ENCODE measurements around the gene CANT1. TPM values are rescaled to one million over a fixed set of nuclear protein-coding genes. Genes with fewer than 3 reads are reported as not detected.
"Not testable (repeated sequence)": the region's sequence is repeated elsewhere in the genome, so short reads cannot be mapped to it uniquely, and the experiment has no call there.

CANT1 gene
- total RNA-seq, 1 donor from 2014 or later = 81.6 TPM

DNA sequence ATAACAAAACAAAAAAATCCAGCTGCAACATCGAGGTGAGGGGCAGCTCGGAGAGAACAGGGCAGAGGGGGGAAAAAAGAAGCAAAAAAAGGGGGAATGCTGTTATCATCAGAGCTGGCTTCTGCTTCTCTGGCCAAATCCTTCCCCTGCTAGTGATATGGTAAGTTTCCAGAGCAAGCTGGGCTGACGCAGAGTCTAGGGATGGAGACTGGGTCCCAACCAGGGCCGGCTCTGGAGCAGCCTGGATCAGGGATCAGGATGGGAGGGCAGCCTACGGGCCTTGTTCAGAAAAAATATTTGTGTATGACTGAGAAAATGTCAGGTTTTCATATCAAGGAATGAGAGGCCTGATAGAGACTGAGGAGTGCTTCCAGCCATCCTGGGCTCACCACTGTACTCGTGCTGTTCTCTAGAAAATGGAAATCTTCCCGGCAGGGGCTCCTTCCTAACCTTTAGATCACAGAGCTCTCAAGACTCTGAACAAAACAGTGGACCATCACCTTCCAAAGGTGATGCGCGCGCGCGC, 13.7 kb upstream of the CANT1 start:
- TF ChIP-seq, protein P1, sequence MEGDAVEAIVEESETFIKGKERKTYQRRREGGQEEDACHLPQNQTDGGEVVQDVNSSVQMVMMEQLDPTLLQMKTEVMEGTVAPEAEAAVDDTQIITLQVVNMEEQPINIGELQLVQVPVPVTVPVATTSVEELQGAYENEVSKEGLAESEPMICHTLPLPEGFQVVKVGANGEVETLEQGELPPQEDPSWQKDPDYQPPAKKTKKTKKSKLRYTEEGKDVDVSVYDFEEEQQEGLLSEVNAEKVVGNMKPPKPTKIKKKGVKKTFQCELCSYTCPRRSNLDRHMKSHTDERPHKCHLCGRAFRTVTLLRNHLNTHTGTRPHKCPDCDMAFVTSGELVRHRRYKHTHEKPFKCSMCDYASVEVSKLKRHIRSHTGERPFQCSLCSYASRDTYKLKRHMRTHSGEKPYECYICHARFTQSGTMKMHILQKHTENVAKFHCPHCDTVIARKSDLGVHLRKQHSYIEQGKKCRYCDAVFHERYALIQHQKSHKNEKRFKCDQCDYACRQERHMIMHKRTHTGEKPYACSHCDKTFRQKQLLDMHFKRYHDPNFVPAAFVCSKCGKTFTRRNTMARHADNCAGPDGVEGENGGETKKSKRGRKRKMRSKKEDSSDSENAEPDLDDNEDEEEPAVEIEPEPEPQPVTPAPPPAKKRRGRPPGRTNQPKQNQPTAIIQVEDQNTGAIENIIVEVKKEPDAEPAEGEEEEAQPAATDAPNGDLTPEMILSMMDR (IDR thresholded peaks at IDR 0.05; ENCODE audit: unreplicated experiment) = no peak
- H3K4me1 Mint-ChIP-seq (ENCODE audit: unreplicated experiment) = peaks cover 6% of the 10 kb centered on the region
- no peaks in the 10 kb centered on the region for H3K36me3 Mint-ChIP-seq (ENCODE audit: low read depth, unreplicated experiment)
- DNase-seq (ENCODE audit: low spot score) = no peak
- H3K27me3 Mint-ChIP-seq (ENCODE audit: unreplicated experiment) = peaks cover 21% of the 10 kb centered on the region
- no peak overlapping the region for H3K27ac Mint-ChIP-seq (ENCODE audit: unreplicated experiment)
- no peaks in the 10 kb centered on the region for H3K9me3 Mint-ChIP-seq (ENCODE audit: unreplicated experiment)
- H3K4me3 Mint-ChIP-seq (ENCODE audit: unreplicated experiment) = peak overlapping the region; percentile 8

DNA sequence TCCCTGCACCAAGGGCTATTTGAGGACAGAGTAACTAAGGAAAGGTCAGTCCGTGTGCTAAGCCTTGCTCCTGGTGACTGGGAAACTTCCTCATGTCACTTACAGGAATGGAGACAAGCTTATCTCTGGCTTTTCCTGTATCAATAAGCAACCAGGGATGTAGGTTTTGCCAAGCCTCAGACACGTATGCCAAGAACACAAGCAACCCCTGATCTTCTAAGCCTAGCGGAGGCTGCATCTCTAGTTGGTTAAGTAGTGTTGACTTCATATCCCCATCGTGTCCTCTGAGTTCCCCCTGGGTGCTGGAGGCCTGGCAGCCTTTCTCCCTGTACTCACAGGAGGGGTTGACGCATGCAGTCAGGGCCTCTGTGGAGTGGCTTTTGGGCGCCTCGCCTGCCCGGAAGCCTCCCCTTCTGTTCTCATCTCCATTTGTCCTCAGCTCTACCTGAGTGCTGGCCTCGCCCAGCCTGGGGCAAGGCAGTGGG, 13.0 kb upstream of the CANT1 start:
- peak overlapping the region; percentile 8 for H3K4me3 Mint-ChIP-seq (ENCODE audit: unreplicated experiment)

DNA sequence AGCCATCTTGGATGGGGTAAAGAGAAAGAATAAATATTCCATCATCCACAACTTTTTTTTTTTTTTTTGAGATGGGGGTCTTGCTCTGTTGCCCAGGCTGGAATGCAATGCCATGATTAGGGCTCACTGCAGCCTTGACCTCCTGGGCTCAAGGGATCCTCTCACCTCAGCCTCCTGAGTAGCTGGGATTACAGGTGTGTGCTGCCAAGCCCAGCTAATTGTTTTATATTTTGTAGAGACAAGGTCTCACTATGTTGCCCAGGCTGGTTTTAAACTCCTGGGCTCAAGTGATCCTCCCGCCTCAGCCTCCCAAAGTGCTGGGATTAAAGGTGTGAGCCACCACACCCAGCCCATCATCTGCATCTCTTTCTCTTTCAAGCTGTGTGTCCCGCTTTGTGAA, 12.4 kb upstream of the CANT1 start:
- H3K4me1 Mint-ChIP-seq (ENCODE audit: unreplicated experiment); H3K9me3 Mint-ChIP-seq (ENCODE audit: unreplicated experiment); H3K27ac Mint-ChIP-seq (ENCODE audit: unreplicated experiment); DNase-seq (ENCODE audit: low spot score); H3K4me3 Mint-ChIP-seq (ENCODE audit: unreplicated experiment); H3K36me3 Mint-ChIP-seq (ENCODE audit: low read depth, unreplicated experiment): not testable (repeated sequence)
- H3K27me3 Mint-ChIP-seq (ENCODE audit: unreplicated experiment) = peaks cover 21% of the 10 kb centered on the region

More for the DNA sequence above, 13.0 kb upstream of the CANT1 start:
- Mint-ChIP-seq H3K9me3 (ENCODE audit: unreplicated experiment) (no peaks in the 10 kb centered on the region), H3K27me3 (ENCODE audit: unreplicated experiment) (peaks cover 21% of the 10 kb centered on the region), H3K36me3 (ENCODE audit: low read depth, unreplicated experiment) (no peaks in the 10 kb centered on the region), H3K27ac (ENCODE audit: unreplicated experiment) (no peak overlapping the region), H3K4me1 (ENCODE audit: unreplicated experiment) (peaks cover 6% of the 10 kb centered on the region)
- TF ChIP-seq, protein P1 (IDR thresholded peaks at IDR 0.05; ENCODE audit: unreplicated experiment) = no peak
- no peak for DNase-seq (ENCODE audit: low spot score)

DNA sequence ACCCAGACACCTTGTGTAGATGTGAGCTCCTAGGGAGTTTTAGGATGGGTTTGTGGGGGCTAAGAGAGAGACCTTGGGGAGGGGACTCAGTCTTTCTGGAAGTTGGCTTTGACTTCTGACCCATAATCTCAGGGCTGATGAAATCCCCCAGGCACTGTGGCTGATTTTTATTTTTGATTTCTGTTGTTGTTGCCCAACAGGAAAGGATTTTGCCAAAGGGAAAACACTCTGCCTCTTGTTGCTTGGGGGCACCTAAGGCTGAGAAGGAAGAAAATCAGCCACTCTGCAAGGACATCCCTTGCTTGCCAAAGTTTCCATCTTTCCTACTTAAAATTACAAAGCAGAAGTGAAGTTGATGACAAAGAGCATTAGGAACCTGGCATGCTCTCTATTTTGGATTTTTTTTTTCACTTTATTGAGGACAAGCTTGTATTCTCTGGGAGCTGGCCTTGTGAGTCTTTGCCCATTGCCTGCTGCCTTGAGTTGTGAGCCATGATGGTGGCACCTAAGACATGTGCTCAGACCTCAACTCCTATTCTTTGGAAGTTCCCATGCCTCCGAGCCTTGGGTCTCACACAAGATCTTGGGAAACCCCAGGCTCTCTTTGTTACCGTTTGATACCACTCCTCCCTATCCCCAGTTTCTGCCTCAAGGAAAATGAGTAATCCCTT, 11.2 kb upstream of the CANT1 start:
- H3K27ac Mint-ChIP-seq (ENCODE audit: unreplicated experiment) = no peak overlapping the region
- no peaks in the 10 kb centered on the region for H3K9me3 Mint-ChIP-seq (ENCODE audit: unreplicated experiment)
- peaks cover 17% of the 10 kb centered on the region for H3K27me3 Mint-ChIP-seq (ENCODE audit: unreplicated experiment)
- TF ChIP-seq, protein P1 (IDR thresholded peaks at IDR 0.05; ENCODE audit: unreplicated experiment) = no peak
- no peak overlapping the region for H3K4me3 Mint-ChIP-seq (ENCODE audit: unreplicated experiment)
- no peaks in the 10 kb centered on the region for H3K36me3 Mint-ChIP-seq (ENCODE audit: low read depth, unreplicated experiment)
- DNase-seq (ENCODE audit: low spot score) = no peak
- peaks cover 6% of the 10 kb centered on the region for H3K4me1 Mint-ChIP-seq (ENCODE audit: unreplicated experiment)

DNA sequence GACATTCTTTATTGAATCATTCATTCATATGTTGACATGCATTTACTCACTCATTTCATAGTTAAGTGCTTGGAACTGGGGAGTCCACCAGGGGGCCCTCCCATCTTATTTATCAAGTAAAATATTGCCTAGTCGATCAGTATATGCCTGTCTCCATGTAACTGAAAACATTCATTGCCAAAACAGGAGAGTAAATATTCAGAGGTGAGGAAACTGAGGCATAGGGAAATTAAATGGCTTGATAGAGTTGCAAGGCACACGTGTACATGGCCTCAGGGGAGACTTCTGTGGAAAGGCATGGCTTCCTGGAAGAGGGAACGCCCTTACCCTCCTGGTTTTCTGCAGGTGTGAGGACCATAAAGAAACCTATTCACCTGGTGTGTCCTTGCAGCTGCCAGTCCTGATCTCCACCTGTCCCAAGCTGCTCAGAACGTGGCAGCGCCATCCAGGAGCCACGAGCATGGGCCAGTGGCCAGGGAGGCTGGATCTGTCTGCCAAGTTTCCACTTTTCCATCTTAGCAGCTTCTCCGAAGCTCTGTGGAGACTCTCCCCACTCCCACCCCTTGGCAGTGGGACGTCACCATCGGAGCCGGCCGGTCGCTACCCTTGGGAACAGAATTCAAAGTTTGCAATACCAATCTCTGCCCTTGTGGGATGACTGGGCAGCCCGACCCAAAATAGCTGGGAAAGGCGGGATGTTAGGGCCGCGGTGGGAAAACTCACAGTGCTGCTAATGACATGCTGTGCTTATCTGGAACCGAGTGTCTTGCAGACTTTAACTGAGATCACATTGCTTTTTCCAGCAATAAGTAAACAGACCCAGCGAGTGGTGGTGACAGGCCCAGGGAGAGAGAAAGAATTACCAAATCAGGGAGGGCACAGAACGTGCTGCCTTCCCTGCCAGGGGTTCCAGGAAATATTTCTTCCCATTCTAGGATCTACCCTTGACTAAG, 10.3 kb upstream of the CANT1 start:
- H3K4me1 Mint-ChIP-seq (ENCODE audit: unreplicated experiment) = peaks cover 6% of the 10 kb centered on the region
- no peak overlapping the region for H3K27ac Mint-ChIP-seq (ENCODE audit: unreplicated experiment)
- no peak overlapping the region for H3K4me3 Mint-ChIP-seq (ENCODE audit: unreplicated experiment)
- no peaks in the 10 kb centered on the region for H3K9me3 Mint-ChIP-seq (ENCODE audit: unreplicated experiment)
- peaks cover 11% of the 10 kb centered on the region for H3K27me3 Mint-ChIP-seq (ENCODE audit: unreplicated experiment)
- DNase-seq (ENCODE audit: low spot score) = peak; percentile 40
- no peaks in the 10 kb centered on the region for H3K36me3 Mint-ChIP-seq (ENCODE audit: low read depth, unreplicated experiment)
- TF ChIP-seq, protein P1 (IDR thresholded peaks at IDR 0.05; ENCODE audit: unreplicated experiment) = peak; percentile 55

All from endothelial cell (in vitro differentiated cells).